Thoracic aorta (tissue), 2 donors: Measurements from ENCODE around the gene TCF19. TPM values are rescaled to one million over a fixed set of nuclear protein-coding genes. Genes with fewer than 3 reads are reported as not detected.
A peak's percentile ranks its signal among the peaks of the same experiment; 100 is the strongest.

Source experiments
- ATAC-seq: fragments of 150-250 bp; one replicate; pipeline ENCODE4 v1.8.0; 2017; ENCODE audit warnings: low read depth; ENCODE audit not compliant: insufficient number of reproducible peaks, low FRiP score
- DNase-seq: peaks from one replicate; pipeline ENCODE4 v3.0.0-alpha.2; 2020; ENCODE audit warnings: low spot score
- H3K27ac ChIP-seq, 2 donors: fragments of 200-600 bp; sonication (generic); 1 replicate in 1 of 2; 2 replicates in 1 of 2; pipeline ENCODE4 v1.5.1; 2016; ENCODE audit warnings: mild to moderate bottlenecking in 2 of 2, moderate library complexity in 2 of 2
- H3K27me3 ChIP-seq: fragments of 200-600 bp; sonication (generic); replicated peaks from 2 replicates; pipeline ENCODE4 v1.6.0; 2016; ENCODE audit warnings: mild to moderate bottlenecking; ENCODE audit not compliant: insufficient read depth
- H3K36me3 ChIP-seq: fragments of 200-600 bp; sonication (generic); one replicate; pipeline ENCODE4 v1.5.1; 2016
- H3K4me1 ChIP-seq, 2 donors: fragments of 200-600 bp; sonication (generic); 1 replicate in 1 of 2; 2 replicates in 1 of 2; pipeline versions ENCODE4 v1.5.1 to v1.6.0; 2016; ENCODE audit warnings: low read depth in 2 of 2, mild to moderate bottlenecking in 1 of 2; ENCODE audit not compliant: control insufficient read depth in 1 of 2
- H3K4me3 ChIP-seq: fragments of 200-600 bp; sonication (generic); 2 replicates; pipeline ENCODE4 v1.5.1; 2016; ENCODE audit warnings: mild to moderate bottlenecking
- H3K9me3 ChIP-seq: fragments of 200-600 bp; sonication (generic); 2 replicates; pipeline ENCODE4 v1.5.1; 2016
- CTCF ChIP-seq: fragments of 200-600 bp; sonication (generic); IDR thresholded peaks from one replicate; pipeline ENCODE4 v1.5.1; 2019; ENCODE audit warnings: antibody characterized with exemption
- total RNA-seq, 2 donors: library from RNA; depleted of rRNA; stranded (reverse); fragments of >200 nt; gene quantifications; one replicate each; pipeline versions ENCODE4 v1.1.0 to v1.2.3, GENCODE V29; 2016

The TCF19 gene
- total RNA-seq, 2 donors from 2014 or later = 1.6 to 15.7 TPM

GRCh38 chr6:31125586-31126363 is 32.6 kb upstream of the TCF19 start:
- Histone ChIP-seq H3K27ac (no peak overlapping the region), H3K27me3 (no peaks in the 10 kb centered on the region), H3K36me3 (no peaks in the 10 kb centered on the region), H3K4me3 (no peak overlapping the region), H3K9me3 (no peaks in the 10 kb centered on the region), H3K4me1 (peaks cover 10 to 17% of the 10 kb centered on the region in 2 donors)
- ATAC-seq (no peak), DNase-seq (no peak)
- TF ChIP-seq CTCF = no peak

- no peak overlapping the region for H3K27ac ChIP-seq
- H3K36me3 ChIP-seq = no peaks in the 10 kb centered on the region
- no peaks in the 10 kb centered on the region for H3K27me3 ChIP-seq
- DNase-seq (no peak), ATAC-seq (no peak)
- H3K4me1 ChIP-seq = peaks cover 10 to 17% of the 10 kb centered on the region in 2 donors
- no peak overlapping the region for H3K4me3 ChIP-seq
- no peaks in the 10 kb centered on the region for H3K9me3 ChIP-seq
- TF ChIP-seq CTCF = no peak
These were observed 31.8 kb upstream of the TCF19 start for GRCh38 chr6:31126396-31127175.

- DNase-seq (no peak), ATAC-seq (no peak)
- H3K27me3 ChIP-seq = no peaks in the 10 kb centered on the region
- H3K27ac ChIP-seq = no peak overlapping the region
- no peaks in the 10 kb centered on the region for H3K36me3 ChIP-seq
- H3K4me1 ChIP-seq = peaks cover 1 to 6% of the 10 kb centered on the region in 2 donors
- H3K9me3 ChIP-seq = no peaks in the 10 kb centered on the region
- TF ChIP-seq CTCF = peak; percentile 90
- no peak overlapping the region for H3K4me3 ChIP-seq
These were observed 30.2 kb upstream of the TCF19 start for GRCh38 chr6:31128093-31128676.

- no peaks in the 10 kb centered on the region for H3K27me3 ChIP-seq
- ATAC-seq (no peak), DNase-seq (no peak)
- no peaks in the 10 kb centered on the region for H3K36me3 ChIP-seq
- H3K4me3 ChIP-seq = no peak overlapping the region
- no peak for TF ChIP-seq CTCF
- no peaks in the 10 kb centered on the region for H3K9me3 ChIP-seq
- no peak overlapping the region for H3K27ac ChIP-seq
- H3K4me1 ChIP-seq = no peaks in the 10 kb centered on the region
These were observed 29.3 kb upstream of the TCF19 start for GRCh38 chr6:31129130-31129529.

- TF ChIP-seq CTCF = no peak
These were observed 27.6 kb upstream of the TCF19 start for GRCh38 chr6:31130751-31131150.

More at GRCh38 chr6:31130751-31131150, 27.6 kb upstream of the TCF19 start:
- H3K36me3 ChIP-seq = no peaks in the 10 kb centered on the region
- no peak for ATAC-seq
- no peaks in the 10 kb centered on the region for H3K27me3 ChIP-seq
- H3K4me1 ChIP-seq = no peaks in the 10 kb centered on the region
- no peak overlapping the region for H3K27ac ChIP-seq
- DNase-seq = no peak
- H3K4me3 ChIP-seq = no peak overlapping the region
- H3K9me3 ChIP-seq = no peaks in the 10 kb centered on the region
